Choroid plexus epithelial cell (primary cell): ENCODE data around the gene TCF23.
"Not testable (repeated sequence)": the region's sequence is repeated elsewhere in the genome, so short reads cannot be mapped to it uniquely, and the experiment has no call there.

ENCODE experiments used
- DNase-seq: peaks from one replicate; pipeline ENCODE4 v3.0.0-alpha.2; 2010; ENCODE audit warnings: low read depth
- H3K4me3 ChIP-seq: 2 replicates; pipeline ENCODE4 v1.5.1; 2011; ENCODE audit warnings: low read depth, mild to moderate bottlenecking, control low read depth, low read length, moderate library complexity
- TF ChIP-seq, protein P1 (sequence below): conservative IDR thresholded peaks from 2 replicates; pipeline ENCODE4 v1.5.1; 2011; ENCODE audit warnings: low read depth, mild to moderate bottlenecking, control low read depth, inconsistent platforms, low read length, moderate library complexity

The TCF23 gene

DNA sequence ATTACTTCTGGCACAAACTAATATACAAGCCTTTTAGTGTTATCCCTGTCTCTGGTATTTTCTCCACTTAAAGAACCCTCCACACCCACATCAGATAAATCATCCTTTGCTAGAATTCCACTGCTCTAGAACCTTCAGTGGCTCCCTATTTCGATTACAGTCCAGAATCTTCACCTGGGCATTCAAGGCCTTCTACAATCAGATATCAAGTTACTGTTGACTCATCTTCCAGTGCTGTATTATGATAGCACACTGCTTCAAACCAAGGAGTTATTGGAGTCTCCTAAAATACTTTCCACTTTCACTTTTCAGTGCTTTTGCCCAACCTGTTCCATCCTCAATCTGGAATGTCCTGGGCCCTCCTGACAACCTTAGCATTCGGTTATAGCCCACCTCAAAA lies 33.3 kb upstream of the TCF23 start:
- no peak overlapping the region for H3K4me3 ChIP-seq
- no peak for DNase-seq
- TF ChIP-seq, protein P1, sequence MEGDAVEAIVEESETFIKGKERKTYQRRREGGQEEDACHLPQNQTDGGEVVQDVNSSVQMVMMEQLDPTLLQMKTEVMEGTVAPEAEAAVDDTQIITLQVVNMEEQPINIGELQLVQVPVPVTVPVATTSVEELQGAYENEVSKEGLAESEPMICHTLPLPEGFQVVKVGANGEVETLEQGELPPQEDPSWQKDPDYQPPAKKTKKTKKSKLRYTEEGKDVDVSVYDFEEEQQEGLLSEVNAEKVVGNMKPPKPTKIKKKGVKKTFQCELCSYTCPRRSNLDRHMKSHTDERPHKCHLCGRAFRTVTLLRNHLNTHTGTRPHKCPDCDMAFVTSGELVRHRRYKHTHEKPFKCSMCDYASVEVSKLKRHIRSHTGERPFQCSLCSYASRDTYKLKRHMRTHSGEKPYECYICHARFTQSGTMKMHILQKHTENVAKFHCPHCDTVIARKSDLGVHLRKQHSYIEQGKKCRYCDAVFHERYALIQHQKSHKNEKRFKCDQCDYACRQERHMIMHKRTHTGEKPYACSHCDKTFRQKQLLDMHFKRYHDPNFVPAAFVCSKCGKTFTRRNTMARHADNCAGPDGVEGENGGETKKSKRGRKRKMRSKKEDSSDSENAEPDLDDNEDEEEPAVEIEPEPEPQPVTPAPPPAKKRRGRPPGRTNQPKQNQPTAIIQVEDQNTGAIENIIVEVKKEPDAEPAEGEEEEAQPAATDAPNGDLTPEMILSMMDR = no peak

DNA sequence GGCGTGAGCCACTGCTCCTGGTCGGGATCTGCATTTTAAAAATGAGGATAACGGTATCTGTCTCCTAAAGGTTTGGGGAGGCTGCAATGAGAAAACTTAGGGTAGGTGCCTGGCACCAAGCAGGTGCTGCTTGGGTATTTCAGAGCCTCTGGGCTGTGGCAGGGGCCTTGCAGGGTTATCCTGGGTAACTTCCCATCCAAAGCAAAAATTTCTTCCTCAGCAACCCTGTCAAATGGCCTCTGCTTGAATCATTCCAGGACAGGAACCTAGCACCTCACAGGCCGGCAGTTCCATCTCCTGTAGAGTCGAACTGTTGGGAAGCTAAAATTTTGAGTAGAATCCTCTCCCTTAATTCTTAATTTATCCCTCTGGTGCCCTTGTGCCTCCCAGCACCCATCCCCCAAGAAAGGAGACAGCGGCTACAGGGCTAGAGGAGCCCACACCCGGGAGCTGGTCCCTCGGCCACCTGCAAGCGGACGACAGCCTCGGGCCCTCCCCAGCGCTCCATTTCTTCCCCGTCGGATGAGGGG lies 30.7 kb upstream of the TCF23 start:
- H3K4me3 ChIP-seq = peak overlapping the region; percentile 47
- DNase-seq = no peak
- TF ChIP-seq, protein P1 = no peak

DNA sequence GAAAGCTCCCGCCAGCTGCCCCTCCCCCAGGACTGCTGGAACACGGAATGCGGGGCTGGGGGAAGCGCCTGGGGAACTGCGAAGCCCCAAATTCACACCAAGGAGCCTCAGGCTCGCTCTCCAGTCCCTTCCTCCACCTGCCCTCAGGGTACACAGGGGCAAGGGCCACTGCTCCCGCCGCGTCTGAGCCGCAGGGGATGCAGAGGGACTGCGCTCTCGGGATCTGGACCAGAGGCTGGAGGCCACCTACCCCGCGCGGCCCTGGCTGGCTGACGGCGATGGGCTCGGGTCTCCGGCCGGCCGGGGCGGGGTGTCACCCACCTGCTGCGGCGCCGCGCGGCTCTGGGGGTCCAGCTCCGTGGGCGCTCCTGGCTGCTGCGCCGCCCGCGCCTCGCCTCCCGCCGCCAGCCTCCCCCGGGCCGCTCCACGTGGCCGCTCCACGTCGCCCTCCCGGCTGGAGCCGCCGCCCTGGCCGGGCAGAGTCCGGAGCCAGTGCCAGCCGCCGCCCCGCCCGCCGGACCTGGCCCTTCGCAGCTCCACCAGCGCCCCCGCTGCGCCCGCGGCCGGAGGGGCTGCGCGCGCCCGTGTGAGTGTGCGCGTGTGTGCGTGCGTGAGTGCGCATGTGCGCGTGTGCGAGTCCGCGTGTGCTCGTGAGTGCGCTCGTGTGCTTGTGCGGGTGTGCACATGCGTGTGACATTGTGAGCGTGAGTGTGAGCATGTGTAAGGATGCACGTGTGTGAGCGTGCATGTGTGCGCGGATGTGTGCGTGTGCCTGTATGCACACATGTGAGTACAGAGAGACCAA lies 30.1 kb upstream of the TCF23 start, which contains the start of gene CGREF1:
TSS of gene CGREF1 (minus strand) at position 604 of the 805 bp plus-strand sequence. CDS start 14,762 bp downstream, outside the sequence.
- no peak for DNase-seq
- H3K4me3 ChIP-seq = peak within 1 kb of the TSS; percentile 47
- TF ChIP-seq, protein P1 = no peak

DNA sequence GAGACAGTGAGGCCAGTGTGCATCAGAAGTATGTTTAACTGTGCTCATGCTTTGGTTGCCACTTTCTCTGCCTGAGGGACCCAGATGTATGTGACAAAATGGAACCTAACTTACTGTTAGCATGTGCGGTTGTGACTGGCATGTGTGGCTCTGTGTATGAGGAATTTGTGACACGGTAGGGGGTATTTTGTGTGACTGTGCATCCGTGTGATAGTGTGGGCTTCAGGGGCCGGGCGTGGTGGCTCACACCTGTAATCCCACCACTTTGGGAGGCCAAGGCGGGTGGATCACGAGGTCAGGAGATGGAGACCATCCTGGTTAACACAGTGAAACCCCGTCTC lies 29.5 kb upstream of the TCF23 start:
- H3K4me3 ChIP-seq = peak overlapping the region; percentile 47

DNA sequence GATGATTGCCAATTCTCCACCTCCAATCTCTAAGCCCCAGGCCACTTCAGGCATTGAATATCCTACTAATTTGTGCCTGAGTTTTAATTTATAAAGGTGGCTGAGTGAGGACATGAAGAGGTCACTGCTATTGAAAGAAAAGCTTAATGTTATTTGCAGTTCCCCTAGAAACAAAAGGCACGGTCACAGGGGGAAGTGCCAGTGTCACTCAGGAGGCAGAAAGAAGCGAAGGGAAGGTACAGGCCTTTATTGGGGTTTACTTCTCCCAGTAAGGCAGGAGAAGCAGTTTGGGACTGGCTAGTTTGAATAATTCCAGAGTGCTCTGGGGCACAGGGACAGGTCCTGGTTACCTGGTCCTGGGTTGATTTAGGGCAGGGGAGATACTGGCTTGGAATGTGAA lies 26.9 kb upstream of the TCF23 start:
- TF ChIP-seq, protein P1 = no peak
- no peak for DNase-seq
- H3K4me3 ChIP-seq = no peak overlapping the region

More for the DNA sequence above, 29.5 kb upstream of the TCF23 start:
- not testable (repeated sequence) for DNase-seq

DNA sequence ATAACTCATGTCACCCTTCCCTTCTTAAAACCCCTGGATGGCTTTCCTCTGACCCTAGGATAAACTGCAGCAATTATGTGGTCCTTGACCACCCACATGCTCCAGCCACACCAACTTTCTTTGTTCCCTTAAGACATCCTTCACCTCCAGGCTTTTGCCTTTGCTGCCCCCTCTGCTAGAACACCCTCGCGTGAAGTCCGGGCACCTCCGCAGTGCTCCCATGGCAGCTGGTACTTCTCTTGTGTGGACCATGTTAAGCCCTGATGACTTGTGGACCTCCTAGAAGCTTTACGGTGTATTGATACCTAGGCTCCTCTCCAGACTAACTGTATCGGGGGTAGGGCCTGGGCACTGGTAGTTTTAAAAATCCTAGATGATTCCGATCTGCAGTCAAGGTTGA lies 26.0 kb upstream of the TCF23 start:
- TF ChIP-seq, protein P1 = no peak
- no peak for DNase-seq
- H3K4me3 ChIP-seq = no peak overlapping the region

DNA sequence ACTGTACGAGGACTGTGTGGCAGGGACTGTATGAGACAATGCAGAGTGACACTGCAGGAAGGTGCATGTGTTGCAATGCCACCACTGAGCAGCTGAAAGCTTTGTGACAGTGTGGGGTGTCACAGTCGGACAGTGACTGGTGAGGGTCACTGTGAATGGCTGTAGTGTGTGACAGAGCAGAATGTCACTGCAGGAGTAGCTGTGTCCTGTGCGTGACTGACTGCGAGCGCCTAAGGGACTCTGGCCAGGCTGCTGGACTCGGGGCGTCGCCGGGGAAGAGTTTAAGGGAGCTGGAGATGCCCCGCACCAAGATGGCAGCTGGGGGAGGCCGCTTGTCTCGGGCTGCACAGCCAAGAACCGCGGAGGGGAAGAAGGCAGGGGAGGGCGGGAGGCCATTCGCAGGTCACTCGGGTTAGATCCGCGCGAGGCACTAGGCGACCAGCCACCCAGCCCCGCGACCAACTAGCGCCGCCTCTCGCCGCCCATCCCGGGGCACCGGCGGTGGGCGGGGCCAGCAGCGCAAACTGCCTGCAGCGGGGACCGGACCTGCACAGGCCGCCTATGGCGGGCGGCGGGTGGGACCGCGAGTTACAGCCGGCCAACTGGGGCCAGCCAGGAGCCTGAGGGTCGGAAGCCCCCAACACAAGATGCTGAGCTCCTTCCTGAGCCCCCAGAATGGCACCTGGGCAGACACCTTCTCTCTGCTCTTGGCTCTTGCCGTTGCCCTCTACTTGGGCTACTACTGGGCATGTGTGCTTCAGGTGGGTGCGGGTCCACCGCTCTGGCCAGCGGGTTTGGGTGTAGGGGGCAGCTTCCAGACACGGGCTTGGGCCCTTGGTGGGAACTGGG lies 25.3 kb upstream of the TCF23 start, which contains the start of gene ABHD1:
TSS of gene ABHD1 (plus strand) at position 514 of the 849 bp plus-strand sequence. CDS start at position 648, 134 bp downstream.
- TF ChIP-seq, protein P1 = no peak
- DNase-seq = no peak
- peak within 1 kb of the TSS; percentile 69 for H3K4me3 ChIP-seq
